Measurements from ENCODE around the gene MYCBP2.

MYCBP2 gene

DNA sequence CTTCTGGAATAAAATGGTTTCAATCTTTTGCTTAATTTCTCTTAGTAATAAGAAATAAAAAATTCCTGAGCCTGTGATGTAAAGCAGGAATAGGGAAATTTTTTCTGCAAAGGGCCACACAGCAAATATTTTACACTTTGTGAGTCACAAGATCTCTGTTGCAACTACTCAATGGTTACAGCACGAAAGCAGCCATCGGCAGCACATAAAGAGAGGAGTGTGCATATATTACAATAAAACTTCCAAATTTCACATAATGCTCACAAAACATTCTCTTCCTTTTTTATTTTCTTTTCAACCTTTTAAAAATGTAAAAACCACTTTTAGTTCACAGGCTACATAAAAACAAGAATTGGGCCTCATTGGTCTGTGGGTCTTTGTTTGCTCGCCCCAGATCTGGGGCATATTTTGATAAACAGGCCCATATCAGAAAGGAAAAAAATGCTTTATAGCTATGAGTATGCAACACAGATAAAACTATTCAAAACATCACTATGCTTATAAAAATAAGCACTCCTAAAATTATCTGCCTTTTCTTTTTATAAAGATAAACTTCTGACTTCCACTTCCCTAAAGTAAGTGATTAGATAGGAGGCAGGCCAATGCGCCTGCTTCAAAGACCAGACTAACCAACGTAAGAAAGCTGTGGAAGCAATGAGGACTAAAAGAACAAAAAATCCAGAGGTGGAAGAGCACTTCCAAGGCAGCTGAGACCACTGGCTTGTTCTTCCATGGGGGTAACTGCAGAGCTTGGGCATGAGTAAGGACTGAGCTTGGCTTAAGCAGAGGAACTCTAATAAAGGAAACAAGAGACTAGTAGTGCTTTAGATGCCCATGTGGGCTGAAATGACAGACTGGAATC is 26.5 kb downstream of the MYCBP2 start:
- H3K27me3 ChIP-seq (ENCODE audit: insufficient read depth, low read depth), result no peaks in the 10 kb centered on the region
- H3K27ac ChIP-seq, result no peak overlapping the region
- H3K79me2 ChIP-seq (ENCODE audit: insufficient read depth, low read depth), result peaks cover 76% of the 10 kb centered on the region
- H3K4me3 ChIP-seq (IDR thresholded peaks at IDR 0.05; ENCODE audit: insufficient read depth, low read depth, low read length), result no peak overlapping the region
- TF ChIP-seq CTCF (conservative IDR thresholded peaks at IDR 0.05; ENCODE audit: low read depth, low read length), result no peak
- H2AFZ ChIP-seq (ENCODE audit: low read depth), result no peak overlapping the region
- no peak overlapping the region for H3K9ac ChIP-seq
- H4K20me1 ChIP-seq (ENCODE audit: insufficient read depth), result no peaks in the 10 kb centered on the region
- H3K4me1 ChIP-seq (ENCODE audit: low read depth, poor library complexity, severe bottlenecking), result peaks cover 16% of the 10 kb centered on the region
- H3K36me3 ChIP-seq (ENCODE audit: insufficient read depth), result no peaks in the 10 kb centered on the region
- no peak overlapping the region for H3K4me2 ChIP-seq

- TF ChIP-seq CTCF (conservative IDR thresholded peaks at IDR 0.05; ENCODE audit: low read depth, low read length), result no peak
- Histone ChIP-seq H4K20me1 (ENCODE audit: insufficient read depth) (no peaks in the 10 kb centered on the region), H3K4me3 (IDR thresholded peaks at IDR 0.05; ENCODE audit: insufficient read depth, low read depth, low read length) (no peak overlapping the region), H2AFZ (ENCODE audit: low read depth) (no peak overlapping the region), H3K27ac (no peak overlapping the region), H3K79me2 (ENCODE audit: insufficient read depth, low read depth) (peaks cover 68% of the 10 kb centered on the region), H3K9ac (no peak overlapping the region), H3K36me3 (ENCODE audit: insufficient read depth) (no peaks in the 10 kb centered on the region), H3K4me1 (ENCODE audit: low read depth, poor library complexity, severe bottlenecking) (peaks cover 10% of the 10 kb centered on the region), H3K27me3 (ENCODE audit: insufficient read depth, low read depth) (no peaks in the 10 kb centered on the region), H3K4me2 (no peak overlapping the region)
Observed at GRCh38 chr13:77299587-77299986, 27.3 kb downstream of the MYCBP2 start.

DNA sequence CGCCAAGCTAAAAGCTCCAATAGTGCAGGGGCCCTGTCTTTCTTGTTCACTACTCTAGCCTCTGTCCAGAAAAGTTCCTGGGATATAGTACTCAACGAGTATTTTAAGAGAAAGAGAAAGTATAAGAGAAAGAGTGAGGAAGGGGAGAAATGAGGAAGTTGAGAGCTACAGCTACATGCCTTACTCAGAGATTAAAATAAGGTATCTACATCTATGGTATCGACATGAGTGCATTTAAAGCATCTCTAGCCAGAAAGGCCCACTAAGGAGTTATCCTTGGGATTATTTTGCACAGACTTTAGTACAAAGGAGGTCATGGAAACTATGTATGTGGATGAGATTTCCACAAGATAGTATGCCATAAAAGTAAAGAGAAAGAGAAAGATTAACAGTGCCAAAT is 28.5 kb downstream of the MYCBP2 start:
- TF ChIP-seq CTCF (conservative IDR thresholded peaks at IDR 0.05; ENCODE audit: low read depth, low read length), result no peak
- H4K20me1 ChIP-seq (ENCODE audit: insufficient read depth), result no peaks in the 10 kb centered on the region
- no peak overlapping the region for H2AFZ ChIP-seq (ENCODE audit: low read depth)
- H3K4me2 ChIP-seq, result no peak overlapping the region
- no peaks in the 10 kb centered on the region for H3K36me3 ChIP-seq (ENCODE audit: insufficient read depth)
- H3K9ac ChIP-seq, result no peak overlapping the region
- H3K27ac ChIP-seq, result no peak overlapping the region
- peaks cover 10% of the 10 kb centered on the region for H3K4me1 ChIP-seq (ENCODE audit: low read depth, poor library complexity, severe bottlenecking)
- peaks cover 58% of the 10 kb centered on the region for H3K79me2 ChIP-seq (ENCODE audit: insufficient read depth, low read depth)
- no peaks in the 10 kb centered on the region for H3K27me3 ChIP-seq (ENCODE audit: insufficient read depth, low read depth)
- H3K4me3 ChIP-seq (IDR thresholded peaks at IDR 0.05; ENCODE audit: insufficient read depth, low read depth, low read length), result no peak overlapping the region

DNA sequence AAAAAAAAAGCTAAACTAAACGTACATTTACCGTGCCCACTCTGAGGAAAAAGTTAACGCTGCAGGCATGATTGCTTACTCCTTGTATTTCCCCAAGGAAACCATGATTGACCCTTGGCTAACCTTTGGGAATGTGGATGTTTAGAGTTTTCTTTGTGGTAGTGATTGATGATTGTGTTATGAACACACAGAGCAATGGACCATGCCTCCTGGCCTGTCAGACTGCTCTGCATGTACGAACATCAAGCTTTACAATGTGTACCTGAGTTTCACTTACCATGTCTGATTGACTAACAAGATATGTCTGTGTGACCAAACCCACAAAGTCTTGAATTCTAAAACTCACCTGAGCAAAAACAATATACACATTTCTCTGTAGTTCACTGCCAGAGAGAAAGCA is 35.1 kb downstream of the MYCBP2 start:
- H3K36me3 ChIP-seq (ENCODE audit: insufficient read depth), result no peaks in the 10 kb centered on the region
- H4K20me1 ChIP-seq (ENCODE audit: insufficient read depth), result no peaks in the 10 kb centered on the region
- no peak overlapping the region for H3K27ac ChIP-seq
- no peak overlapping the region for H3K9ac ChIP-seq
- no peak for TF ChIP-seq CTCF (conservative IDR thresholded peaks at IDR 0.05; ENCODE audit: low read depth, low read length)
- H2AFZ ChIP-seq (ENCODE audit: low read depth), result no peak overlapping the region
- peaks cover 19% of the 10 kb centered on the region for H3K4me1 ChIP-seq (ENCODE audit: low read depth, poor library complexity, severe bottlenecking)
- no peak overlapping the region for H3K4me3 ChIP-seq (IDR thresholded peaks at IDR 0.05; ENCODE audit: insufficient read depth, low read depth, low read length)
- H3K79me2 ChIP-seq (ENCODE audit: insufficient read depth, low read depth), result 0 out of 2 replicates have a peak, but pooled peaks cover 6% of the 10 kb centered on the region
- H3K27me3 ChIP-seq (ENCODE audit: insufficient read depth, low read depth), result no peaks in the 10 kb centered on the region
- no peak overlapping the region for H3K4me2 ChIP-seq

Measured in KMS-11 (cell line).